Gastroesophageal sphincter (tissue), 4 donors: Measurements from ENCODE around the gene TRIO. TPM values are rescaled to one million over a fixed set of nuclear protein-coding genes. Genes with fewer than 3 reads are reported as not detected.

ENCODE experiments used
- ATAC-seq: fragments of 150-250 bp; one replicate; pipeline ENCODE4 v1.9.1; 2016; ENCODE audit warnings: mild to moderate bottlenecking, moderate library complexity
- H3K27ac ChIP-seq, 4 donors: fragments of 200-600 bp; sonication (generic) in 3 of 4; 1 replicate in 3 of 4; 2 replicates in 1 of 4; pipeline ENCODE4 v1.5.1; 2016 to 2019
- H3K27me3 ChIP-seq: fragments of 200-600 bp; sonication (generic); one replicate; pipeline ENCODE4 v1.5.1; 2019
- H3K36me3 ChIP-seq, 2 donors: fragments of 200-600 bp; sonication (generic); one replicate each; pipeline ENCODE4 v1.5.1; 2019; ENCODE audit warnings: control low read depth in 1 of 2
- H3K4me1 ChIP-seq, 3 donors: fragments of 200-600 bp; sonication (generic); 1 replicate in 2 of 3; 2 replicates in 1 of 3; pipeline ENCODE4 v1.5.1; 2016 to 2019; ENCODE audit warnings: control low read depth in 2 of 3
- H3K4me3 ChIP-seq, 2 donors: fragments of 200-600 bp; sonication (generic); one replicate each; pipeline ENCODE4 v1.5.1; 2019; ENCODE audit warnings: mild to moderate bottlenecking in 1 of 2, moderate library complexity in 1 of 2
- H3K9me3 ChIP-seq, 3 donors: fragments of 200-600 bp; sonication (generic); one replicate each; pipeline ENCODE4 v1.5.1; 2017 to 2019; ENCODE audit warnings: control low read depth in 2 of 3
- CTCF ChIP-seq, 4 experiments: fragments of 200-600 bp in 2 of 4; fragments of 450-650 bp in 2 of 4; sonication (generic) in 1 of 4; IDR thresholded peaks; one replicate each; pipeline ENCODE4 v1.5.1; 2017 to 2019; ENCODE audit warnings: antibody characterized with exemption in 4 of 4, mild to moderate bottlenecking in 2 of 4, moderate library complexity in 2 of 4
- EP300 ChIP-seq: sonication (generic); formaldehyde crosslinking; IDR thresholded peaks from one replicate; pipeline ENCODE4 v1.6.1; 2017; ENCODE audit warnings: antibody characterized with exemption, mild to moderate bottlenecking
- POLR2A ChIP-seq, 2 donors: fragments of 450-650 bp; IDR thresholded peaks; one replicate each; pipeline ENCODE4 v1.6.1; 2017; ENCODE audit warnings: antibody characterized with exemption in 2 of 2, mild to moderate bottlenecking in 2 of 2, moderate library complexity in 1 of 2
- POLR2AphosphoS5 ChIP-seq: sonication (generic); formaldehyde crosslinking; IDR thresholded peaks from one replicate; pipeline ENCODE4 v1.6.1; 2017; ENCODE audit warnings: antibody characterized with exemption
- WGBS, 2 donors: methylation state at CpG; one replicate each; pipeline ENCODE4 v1.1.5; 2018; ENCODE audit warnings: low coverage in 1 of 2; 5-methylcytosine and 5-hydroxymethylcytosine counted together
- total RNA-seq, 4 donors: library from RNA; depleted of rRNA; stranded (reverse); fragments of >200 nt; gene quantifications; one replicate each; pipeline ENCODE4 v1.1.0, GENCODE V29; 2016

Gene TRIO
- total RNA-seq, 4 donors from 2014 or later = 69.2 to 257 (median 172) TPM

DNA sequence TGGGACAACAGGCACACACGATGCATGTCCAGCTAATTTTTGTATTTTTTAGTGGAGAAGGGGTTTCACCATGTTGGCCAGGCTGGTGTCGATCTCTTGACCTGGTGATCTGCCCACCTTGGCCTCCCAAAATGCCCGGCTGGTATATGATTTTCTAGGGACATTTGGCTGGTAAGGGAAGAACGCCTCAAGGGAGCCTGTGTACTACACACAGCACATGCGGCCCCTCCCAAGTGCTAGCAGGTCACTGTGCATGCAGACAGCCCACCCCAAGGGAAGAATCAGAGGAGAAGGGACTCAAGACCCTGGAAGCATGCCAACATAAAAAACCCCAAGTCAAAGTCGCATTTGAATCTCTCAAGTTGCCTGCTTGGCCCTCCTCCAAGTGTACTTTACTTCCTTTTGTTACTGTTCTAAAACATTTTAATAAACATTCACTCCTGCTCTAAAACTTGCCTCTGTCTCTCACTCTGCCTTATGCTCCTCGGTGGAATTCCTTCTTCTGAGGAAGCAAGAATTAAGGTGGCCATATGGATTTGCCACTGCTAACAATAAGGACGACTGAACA lies 414.1 kb downstream of the TRIO start:
- Histone ChIP-seq H3K9me3 (peaks cover 0 to 3% (median 0%) of the 10 kb centered on the region in 3 donors), H3K4me1 (no peaks in the 10 kb centered on the region), H3K27me3 (peaks cover 8% of the 10 kb centered on the region), H3K27ac (no peak overlapping the region), H3K4me3 (no peak overlapping the region), H3K36me3 (no peaks in the 10 kb centered on the region)
- no peak for TF ChIP-seq POLR2AphosphoS5
- no peak for TF ChIP-seq CTCF (IDR thresholded peaks at IDR 0.05)
- no peak for TF ChIP-seq EP300
- TF ChIP-seq POLR2A (IDR thresholded peaks at IDR 0.05) = no peak
- no peak for ATAC-seq
- WGBS, 2 donors = 32% methylated on average over 5 to 6 of the region's 8 CpGs

GRCh38 chr5:14557791-14558415 lies 414.8 kb downstream of the TRIO start:
- ATAC-seq = no peak
- no peaks in the 10 kb centered on the region for H3K9me3 ChIP-seq
- WGBS, 2 donors = 27 to 51% methylated on average over 4 to 6 of the region's 8 CpGs

More at GRCh38 chr5:14557791-14558415, 414.8 kb downstream of the TRIO start:
- TF ChIP-seq POLR2AphosphoS5 (no peak), EP300 (no peak), CTCF (IDR thresholded peaks at IDR 0.05) (no peak), POLR2A (IDR thresholded peaks at IDR 0.05) (no peak)
- no peaks in the 10 kb centered on the region for H3K4me1 ChIP-seq
- no peaks in the 10 kb centered on the region for H3K36me3 ChIP-seq
- no peak overlapping the region for H3K27ac ChIP-seq
- H3K27me3 ChIP-seq = peaks cover 8% of the 10 kb centered on the region
- H3K4me3 ChIP-seq = no peak overlapping the region

Other genes with a start within 250 kb of the TRIO start
- 1 to 10 TPM in 2 of 4 donors, under 1 TPM in 2; 0.31 to 1.4 (median 1.0) TPM for gene DNAH5, start 198.7 kb upstream of the TRIO start, total RNA-seq